ENCODE data around the gene SYT7. TPM values are rescaled to one million over a fixed set of nuclear protein-coding genes. Genes with fewer than 3 reads are reported as not detected.

The SYT7 gene
- total and polyA plus RNA-seq, 2 of the 8 experiments (the other 6 are each of a cell fraction or from before 2014, with no cell fraction given): 9.6 to 10.5 TPM

DNA sequence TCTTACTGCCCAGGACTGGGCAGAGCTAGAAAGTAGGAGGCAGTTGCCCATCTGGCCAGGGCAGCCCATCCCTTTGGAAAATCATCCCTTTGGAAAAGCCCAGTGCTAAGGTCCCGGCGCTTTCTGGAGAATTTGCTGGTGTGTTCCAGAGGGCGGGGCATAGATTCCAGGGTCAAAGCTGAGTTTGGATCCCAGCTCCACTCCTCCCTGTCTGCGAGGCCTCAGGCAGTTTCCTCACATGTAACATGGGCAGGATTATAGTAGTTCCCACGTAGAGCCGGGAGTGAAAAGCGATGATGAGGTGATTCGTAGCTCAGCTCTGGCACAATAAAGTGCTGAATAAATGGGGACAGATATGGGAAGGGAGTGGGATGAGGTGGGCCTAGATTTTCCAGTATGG lies 103.8 kb downstream of the SYT7 start:
- Histone ChIP-seq H3K27me3 (replicated peaks in 1 of 4; ENCODE audit: control insufficient read depth in 3 of 4, extremely low read depth in 1 of 4, insufficient read depth in 3 of 4, low read length in 3 of 4) (no peaks in the 10 kb centered on the region), H3K79me2 (ENCODE audit: control insufficient read depth in 1 of 2, insufficient read depth in 2 of 2, low read length in 2 of 2) (no peaks in the 10 kb centered on the region), H2AK5ac (ENCODE audit: low read depth, low read length) (no peak overlapping the region), H4K8ac (ENCODE audit: extremely low read depth, insufficient read depth, low read length) (no peak overlapping the region), H2BK15ac (ENCODE audit: low read length) (0 out of 2 replicates have a peak overlapping the region, but pooled peaks have one; percentile 72), H2BK120ac (replicated peaks; ENCODE audit: low read depth, low read length) (no peak overlapping the region), H3K9ac (replicated peaks in 1 of 4; ENCODE audit: extremely low read depth in 1 of 4, low read depth in 3 of 4, low read length in 3 of 4) (no peak overlapping the region), H4K5ac (ENCODE audit: insufficient read length, low read depth, low read length) (no peak overlapping the region), H3K4me3 (ENCODE audit: extremely low read depth in 1 of 4, insufficient read depth in 2 of 4, low read depth in 3 of 4, low read length in 4 of 4) (no peak overlapping the region), H3K4me2 (ENCODE audit: insufficient read depth in 1 of 2, low read depth in 2 of 2, low read length in 2 of 2) (peak overlapping the region in 1 of 2 experiments; percentile 52; a peak in 1 of 4 replicates), H3K23me2 (ENCODE audit: low read depth, low read length) (no peaks in the 10 kb centered on the region), H2BK20ac (ENCODE audit: low read length) (no peak overlapping the region), H3K36me3 (ENCODE audit: control insufficient read depth in 2 of 4, insufficient read depth in 4 of 4, low read length in 3 of 4) (no peaks in the 10 kb centered on the region), H2BK5ac (ENCODE audit: low read depth, low read length) (no peak overlapping the region), H4K20me1 (replicated peaks in 1 of 2; ENCODE audit: control insufficient read depth in 1 of 2, insufficient read depth in 2 of 2, low read length in 2 of 2) (peaks cover 0 to 2% of the 10 kb centered on the region in 2 experiments), H3K23ac (ENCODE audit: insufficient read length) (no peak overlapping the region), H3K9me3 (ENCODE audit: insufficient read depth in 2 of 2, low read depth in 1 of 2, low read length in 1 of 2) (no peaks in the 10 kb centered on the region), H4K91ac (replicated peaks; ENCODE audit: insufficient read length, low read length) (no peak overlapping the region), H3K56ac (replicated peaks; ENCODE audit: insufficient read length, low read depth, low read length) (no peak overlapping the region), H2AFZ (ENCODE audit: low read length) (no peak overlapping the region), H3K4me1 (replicated peaks in 1 of 4; ENCODE audit: control insufficient read depth in 3 of 4, insufficient read depth in 4 of 4, low read length in 3 of 4) (peaks cover 0 to 13% (median 6%) of the 10 kb centered on the region in 4 experiments; a peak in 4 of 7 replicates), H2BK12ac (ENCODE audit: low read depth, low read length) (peak overlapping the region; percentile 76; the same call in 1 of the 2 replicates), H3K4ac (replicated peaks; ENCODE audit: insufficient read length, low read depth, low read length) (no peak overlapping the region), H3K27ac (ENCODE audit: low read depth, low read length) (no peak overlapping the region), H3K79me1 (ENCODE audit: low read depth, low read length) (no peaks in the 10 kb centered on the region), H3K14ac (ENCODE audit: insufficient read length) (no peak overlapping the region), H3K18ac (ENCODE audit: extremely low read depth, low read length) (no peak overlapping the region)
- ChIA-PET POLR2A (ENCODE audit: partially characterized antibody) (interaction anchor here (0.7 to 2.8 kb wide), 7 partner anchors 35 to 288 kb away, joined by 3 to 9 read pairs (median 4); partner anchors contain the start of genes CPSF7 and SDHAF2), CTCF (ENCODE audit: partially characterized antibody) (interaction anchor here (0.7 to 57.8 kb wide), 33 partner anchors 9 to 272 kb away, joined by 3 to 2106 read pairs (median 5); partner anchors contain the start of gene LRRC10B)
- DNase-seq (ENCODE audit: low read depth in 1 of 2, low spot score in 2 of 2): no peak
- WGBS, 2 experiments (ENCODE audit: extremely low coverage in 1 of 2, insufficient coverage in 1 of 2, insufficient read length in 1 of 2, insufficient replicate concordance in 2 of 2, low coverage in 1 of 2, low lambda C conversion rate in 2 of 2, missing lambda C conversion rate in 1 of 2): 83% methylated on average over 8 of the region's 8 CpGs; no CpG with 5 or more reads in 1 of the 2 experiments
- TF ChIP-seq POLR2AphosphoS5 (IDR thresholded peaks at IDR 0.05; ENCODE audit: low read depth, low read length) (no peak), TCF12 (IDR thresholded peaks at IDR 0.05; ENCODE audit: low read depth, low read length) (no peak)
- FAIRE-seq: no peak

Data from H1 (cell line).